ENCODE data around the gene RNF115.

- TF ChIP-seq CTCF (conservative IDR thresholded peaks at IDR 0.05; ENCODE audit: low read depth, low read length): no peak
- TF ChIP-seq EZH2phosphoT487 (IDR thresholded peaks at IDR 0.05; ENCODE audit: borderline replicate concordance, low read length): no peak
- TF ChIP-seq EZH2 (IDR thresholded peaks at IDR 0.05; ENCODE audit: low read length, unreplicated experiment): no peak
Measured at GRCh38 chr1:145824499-145824842, 576 bp upstream of the RNF115 start.

Measured in PC-3 (cell line).